ENCODE measurements around the gene ODAPH.
"Not testable (repeated sequence)": the region's sequence is repeated elsewhere in the genome, so short reads cannot be mapped to it uniquely, and the experiment has no call there.

ODAPH gene

GRCh38 chr4:75555294-75556164 lies at the start of gene ODAPH:
Gene ODAPH (plus strand): TSS chr4:75556066. CDS start chr4:75556083, 17 bp downstream.
- DNase-seq (ENCODE audit: low read depth), result peak; percentile 36

- not testable (repeated sequence) for DNase-seq (ENCODE audit: low read depth)
These were observed 46.3 kb upstream of the ODAPH start for GRCh38 chr4:75509592-75509991.

GRCh38 chr4:75511841-75512240 lies 44.0 kb upstream of the ODAPH start:
- no peak for DNase-seq (ENCODE audit: low read depth)

- DNase-seq (ENCODE audit: low read depth), result peak; percentile 63
These were observed 43.3 kb upstream of the ODAPH start for GRCh38 chr4:75512386-75513211.

GRCh38 chr4:75513526-75514130 lies 42.2 kb upstream of the ODAPH start:
- peak; percentile 18 for DNase-seq (ENCODE audit: low read depth)

- DNase-seq (ENCODE audit: low read depth), result peak; percentile 97
These were observed 41.5 kb upstream of the ODAPH start, which contains the start of the genes RCHY1 and THAP6 for GRCh38 chr4:75514131-75514948. Gene RCHY1 (minus strand): TSS chr4:75514403. CDS start chr4:75514286, 117 bp downstream. Gene THAP6 (plus strand): TSS chr4:75514473. CDS start chr4:75515453, 980 bp downstream.

GRCh38 chr4:75514949-75515612 lies 40.8 kb upstream of the ODAPH start:
- no peak for DNase-seq (ENCODE audit: low read depth)

GRCh38 chr4:75516144-75516543 lies 39.7 kb upstream of the ODAPH start:
- no peak for DNase-seq (ENCODE audit: low read depth)

- DNase-seq (ENCODE audit: low read depth), result not testable (repeated sequence)
These were observed 36.4 kb upstream of the ODAPH start for GRCh38 chr4:75519452-75519851.

GRCh38 chr4:75525086-75525485 lies 30.8 kb upstream of the ODAPH start:
- DNase-seq (ENCODE audit: low read depth), result no peak

GRCh38 chr4:75525910-75526309 lies 30.0 kb upstream of the ODAPH start:
- DNase-seq (ENCODE audit: low read depth), result no peak

- DNase-seq (ENCODE audit: low read depth), result no peak
These were observed 28.4 kb upstream of the ODAPH start for GRCh38 chr4:75527482-75527881.

- no peak for DNase-seq (ENCODE audit: low read depth)
These were observed 25.1 kb upstream of the ODAPH start for GRCh38 chr4:75530556-75531322.

GRCh38 chr4:75531536-75532143 lies 24.2 kb upstream of the ODAPH start:
- DNase-seq (ENCODE audit: low read depth), result not testable (repeated sequence)

- not testable (repeated sequence) for DNase-seq (ENCODE audit: low read depth)
These were observed 22.5 kb upstream of the ODAPH start for GRCh38 chr4:75533339-75533887.

- not testable (repeated sequence) for DNase-seq (ENCODE audit: low read depth)
These were observed 21.9 kb upstream of the ODAPH start for GRCh38 chr4:75533926-75534325.

- not testable (repeated sequence) for DNase-seq (ENCODE audit: low read depth)
These were observed 18.6 kb upstream of the ODAPH start for GRCh38 chr4:75537308-75537707.

- DNase-seq (ENCODE audit: low read depth), result peak; percentile 45
These were observed 13.0 kb upstream of the ODAPH start for GRCh38 chr4:75542824-75543223.

- peak; percentile 7 for DNase-seq (ENCODE audit: low read depth)
These were observed 11.6 kb upstream of the ODAPH start for GRCh38 chr4:75544220-75544619.

All from EH (cell line).